Activated CD8-positive, alpha-beta memory T cell treated with anti-CD3 and anti-CD28 coated beads for 24 hours (primary cell): ENCODE data around the gene GOLGA6C.
"Not testable (repeated sequence)": the region's sequence is repeated elsewhere in the genome, so short reads cannot be mapped to it uniquely, and the experiment has no call there.

Source experiments
- DNase-seq: peaks from one replicate; pipeline ENCODE4 v3.0.0-alpha.2; 2020

GOLGA6C gene

GRCh38 chr15:75258034-75258433, at the start of gene GOLGA6C:
Gene GOLGA6C, plus strand, starts transcription at chr15:75258334. Its CDS starts 265 bp downstream, at chr15:75258599.
- DNase-seq = not testable (repeated sequence)

GRCh38 chr15:75208501-75209288, 49.4 kb upstream of the GOLGA6C start:
- no peak for DNase-seq

GRCh38 chr15:75209289-75209676, 48.9 kb upstream of the GOLGA6C start:
- DNase-seq = no peak

GRCh38 chr15:75210811-75211230, 47.3 kb upstream of the GOLGA6C start:
- DNase-seq = no peak

GRCh38 chr15:75211436-75212199, 46.5 kb upstream of the GOLGA6C start:
- no peak for DNase-seq

GRCh38 chr15:75212200-75212858, 45.8 kb upstream of the GOLGA6C start:
- DNase-seq = no peak

GRCh38 chr15:75213212-75213767, 44.8 kb upstream of the GOLGA6C start:
- DNase-seq = no peak

GRCh38 chr15:75213768-75214221, 44.3 kb upstream of the GOLGA6C start:
- no peak for DNase-seq

GRCh38 chr15:75214293-75215096, 43.6 kb upstream of the GOLGA6C start:
- no peak for DNase-seq

GRCh38 chr15:75215107-75216004, 42.8 kb upstream of the GOLGA6C start:
- DNase-seq = no peak

GRCh38 chr15:75217012-75217411, 41.1 kb upstream of the GOLGA6C start:
- no peak for DNase-seq

GRCh38 chr15:75217574-75217973, 40.6 kb upstream of the GOLGA6C start:
- DNase-seq = not testable (repeated sequence)

GRCh38 chr15:75219507-75219929, 38.6 kb upstream of the GOLGA6C start:
- not testable (repeated sequence) for DNase-seq

- DNase-seq = no peak
Observed at GRCh38 chr15:75223688-75224087, 34.4 kb upstream of the GOLGA6C start.

- no peak for DNase-seq
Observed at GRCh38 chr15:75224281-75224680, 33.9 kb upstream of the GOLGA6C start.

GRCh38 chr15:75225102-75225836, 32.9 kb upstream of the GOLGA6C start:
- not testable (repeated sequence) for DNase-seq

- DNase-seq = no peak
Observed at GRCh38 chr15:75225951-75226732, 32.0 kb upstream of the GOLGA6C start.

GRCh38 chr15:75227112-75227511, 31.0 kb upstream of the GOLGA6C start:
- not testable (repeated sequence) for DNase-seq

GRCh38 chr15:75227663-75228280, 30.4 kb upstream of the GOLGA6C start:
- DNase-seq = no peak
